ENCODE data around the gene NFIB. TPM values are rescaled to one million over a fixed set of nuclear protein-coding genes. Genes with fewer than 3 reads are reported as not detected.

The NFIB gene
- total RNA-seq, 2 donors from 2014 or later = 47.0 to 65.9 TPM

DNA sequence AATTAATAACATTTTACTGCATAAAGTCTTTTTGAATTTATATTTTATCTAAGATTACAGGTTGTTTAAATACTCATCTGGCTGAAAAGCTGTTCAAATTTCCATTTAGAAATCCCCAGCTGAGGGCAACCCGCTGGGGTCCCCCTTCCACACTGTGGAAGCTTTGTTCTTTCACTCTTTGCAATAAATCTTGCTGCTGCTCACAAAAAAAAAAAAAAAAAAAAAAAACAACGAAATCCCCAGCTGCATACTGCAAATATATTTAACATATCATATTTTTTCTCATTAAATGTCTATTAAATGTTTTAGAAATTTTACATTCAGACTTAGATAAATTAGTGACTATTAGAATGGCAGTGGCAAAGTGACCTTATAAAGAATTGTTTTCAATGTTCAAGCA lies 172.2 kb downstream of the NFIB start:
- no peaks in the 10 kb centered on the region for H3K36me3 ChIP-seq (replicated peaks in 1 of 2; ENCODE audit: insufficient read depth in 1 of 2, low read depth in 2 of 2)
- no peak overlapping the region for H3K4me3 ChIP-seq
- no peaks in the 10 kb centered on the region for H3K27me3 ChIP-seq
- H3K9me3 ChIP-seq = no peaks in the 10 kb centered on the region
- TF ChIP-seq, protein P1, sequence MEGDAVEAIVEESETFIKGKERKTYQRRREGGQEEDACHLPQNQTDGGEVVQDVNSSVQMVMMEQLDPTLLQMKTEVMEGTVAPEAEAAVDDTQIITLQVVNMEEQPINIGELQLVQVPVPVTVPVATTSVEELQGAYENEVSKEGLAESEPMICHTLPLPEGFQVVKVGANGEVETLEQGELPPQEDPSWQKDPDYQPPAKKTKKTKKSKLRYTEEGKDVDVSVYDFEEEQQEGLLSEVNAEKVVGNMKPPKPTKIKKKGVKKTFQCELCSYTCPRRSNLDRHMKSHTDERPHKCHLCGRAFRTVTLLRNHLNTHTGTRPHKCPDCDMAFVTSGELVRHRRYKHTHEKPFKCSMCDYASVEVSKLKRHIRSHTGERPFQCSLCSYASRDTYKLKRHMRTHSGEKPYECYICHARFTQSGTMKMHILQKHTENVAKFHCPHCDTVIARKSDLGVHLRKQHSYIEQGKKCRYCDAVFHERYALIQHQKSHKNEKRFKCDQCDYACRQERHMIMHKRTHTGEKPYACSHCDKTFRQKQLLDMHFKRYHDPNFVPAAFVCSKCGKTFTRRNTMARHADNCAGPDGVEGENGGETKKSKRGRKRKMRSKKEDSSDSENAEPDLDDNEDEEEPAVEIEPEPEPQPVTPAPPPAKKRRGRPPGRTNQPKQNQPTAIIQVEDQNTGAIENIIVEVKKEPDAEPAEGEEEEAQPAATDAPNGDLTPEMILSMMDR (IDR thresholded peaks at IDR 0.05) = no peak
- no peak for TF ChIP-seq POLR2A (IDR thresholded peaks at IDR 0.05)
- ATAC-seq (no peak), DNase-seq (no peak)
- H3K27ac ChIP-seq = no peak overlapping the region
- intact Hi-C loops (cut with DNase I) = no loop called here
- 65 to 74% methylated on average over 2 of the region's 2 CpGs for WGBS, 2 donors
- H3K4me1 ChIP-seq = no peaks in the 10 kb centered on the region

DNA sequence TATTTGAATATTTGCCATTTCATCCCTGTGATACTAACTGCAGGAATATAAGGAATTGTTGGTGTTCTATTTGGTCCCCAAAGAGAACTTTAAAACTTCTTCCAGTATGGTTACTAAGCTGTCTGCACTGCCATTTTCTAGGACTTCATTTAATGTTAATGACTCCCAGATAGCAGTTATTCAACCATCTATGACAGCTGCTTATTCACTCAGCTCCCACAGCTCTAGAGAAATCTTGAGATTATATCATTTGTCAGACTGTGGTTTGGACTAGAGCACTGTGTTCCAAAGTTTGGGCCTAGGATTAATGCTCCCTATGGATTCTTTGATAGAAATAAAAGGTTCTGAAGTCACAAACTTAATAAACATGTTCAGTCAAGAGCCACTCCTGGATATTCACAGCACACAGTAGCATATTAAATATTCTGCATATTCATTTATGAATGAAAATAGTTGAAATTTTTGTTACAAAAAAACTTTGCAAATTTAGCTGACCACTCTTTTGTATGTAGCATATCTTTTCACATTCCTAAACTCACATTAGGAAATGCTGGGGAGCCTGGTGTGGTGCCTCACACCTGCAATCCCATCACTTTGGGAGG lies 173.7 kb downstream of the NFIB start:
- Histone ChIP-seq H3K36me3 (replicated peaks in 1 of 2; ENCODE audit: insufficient read depth in 1 of 2, low read depth in 2 of 2) (no peaks in the 10 kb centered on the region), H3K4me3 (no peak overlapping the region), H3K27ac (no peak overlapping the region), H3K27me3 (no peaks in the 10 kb centered on the region), H3K4me1 (no peaks in the 10 kb centered on the region), H3K9me3 (no peaks in the 10 kb centered on the region)
- TF ChIP-seq POLR2A (IDR thresholded peaks at IDR 0.05) = no peak
- TF ChIP-seq, protein P1 (IDR thresholded peaks at IDR 0.05) = no peak
- no peak for ATAC-seq
- intact Hi-C loops (cut with DNase I) = no loop called here
- DNase-seq = no peak

DNA sequence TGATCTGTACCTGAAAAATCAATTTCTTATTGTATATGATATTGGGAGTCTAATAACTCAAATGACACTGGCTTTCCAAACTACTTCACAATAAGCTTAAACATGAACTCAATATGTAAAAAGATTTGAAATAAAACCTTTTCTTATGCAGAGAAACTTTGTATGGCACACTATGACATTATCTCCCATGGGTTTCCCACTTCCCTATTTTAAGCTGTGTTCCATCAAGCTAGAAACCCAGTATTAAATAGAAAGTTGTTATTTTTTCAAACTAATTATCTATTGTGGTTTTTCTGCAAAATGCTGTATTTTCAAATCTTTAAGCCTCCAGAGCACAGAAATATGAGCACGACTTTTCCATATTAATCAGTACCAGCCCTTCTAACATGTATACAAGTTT lies 174.7 kb downstream of the NFIB start:
- intact Hi-C loops (cut with DNase I) = no loop called here
- TF ChIP-seq POLR2A (IDR thresholded peaks at IDR 0.05) = no peak
- TF ChIP-seq, protein P1 (IDR thresholded peaks at IDR 0.05) = no peak
- Histone ChIP-seq H3K4me3 (no peak overlapping the region), H3K36me3 (replicated peaks in 1 of 2; ENCODE audit: insufficient read depth in 1 of 2, low read depth in 2 of 2) (no peaks in the 10 kb centered on the region), H3K27me3 (no peaks in the 10 kb centered on the region), H3K9me3 (no peaks in the 10 kb centered on the region), H3K4me1 (no peaks in the 10 kb centered on the region), H3K27ac (no peak overlapping the region)
- 78 to 87% methylated on average over 1 of the region's 1 CpG for WGBS, 2 donors
- ATAC-seq (no peak), DNase-seq (no peak)

DNA sequence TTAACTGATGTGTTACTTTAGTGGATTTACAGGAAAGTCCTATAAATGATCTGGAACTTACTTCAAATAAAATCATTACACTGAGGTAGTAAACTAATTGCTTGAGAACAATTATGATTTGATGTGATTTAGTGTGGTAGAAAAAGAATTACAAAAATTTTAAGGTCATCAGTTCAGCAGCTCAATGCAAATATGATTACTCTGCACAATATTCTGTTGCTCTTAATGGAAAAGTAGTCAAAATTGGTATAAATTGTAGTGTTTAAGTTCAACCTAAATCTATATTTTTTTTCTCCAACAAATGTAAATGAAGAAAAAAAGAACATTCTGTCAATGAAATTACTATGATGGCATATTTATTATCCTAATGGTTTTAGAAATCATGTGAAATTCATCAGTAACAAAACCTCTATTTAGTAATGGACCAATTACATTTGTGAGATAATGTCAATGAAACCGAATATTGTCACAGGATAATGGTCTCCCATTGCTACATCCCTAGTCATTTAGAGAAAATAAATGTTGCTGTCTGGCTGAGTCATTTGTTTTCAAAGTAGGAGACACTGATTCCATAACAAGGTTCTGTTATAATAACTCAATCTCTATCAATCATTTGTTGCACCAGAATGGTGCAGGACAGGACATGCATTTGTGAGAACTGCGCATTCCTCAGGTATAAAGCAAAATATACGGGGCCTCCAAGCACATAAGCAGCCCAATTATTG lies 177.1 kb downstream of the NFIB start:
- intact Hi-C loops (cut with DNase I) = no loop called here
- no peak for ATAC-seq
- no peaks in the 10 kb centered on the region for H3K27me3 ChIP-seq
- DNase-seq = no peak
- no peak overlapping the region for H3K4me3 ChIP-seq
- no peak for TF ChIP-seq POLR2A (IDR thresholded peaks at IDR 0.05)
- TF ChIP-seq, protein P1 (IDR thresholded peaks at IDR 0.05) = no peak
- no peaks in the 10 kb centered on the region for H3K9me3 ChIP-seq
- H3K36me3 ChIP-seq (replicated peaks in 1 of 2; ENCODE audit: insufficient read depth in 1 of 2, low read depth in 2 of 2) = no peaks in the 10 kb centered on the region
- WGBS, 2 donors = 92 to 97% methylated on average over 3 of the region's 3 CpGs
- no peak overlapping the region for H3K27ac ChIP-seq
- H3K4me1 ChIP-seq = no peaks in the 10 kb centered on the region

All from body of pancreas (tissue), 4 donors.